ENCODE data around the gene FBXW4. TPM values are rescaled to one million over a fixed set of nuclear protein-coding genes. Genes with fewer than 3 reads are reported as not detected.

Gene FBXW4
- total RNA-seq, 2 experiments from 2014 or later = 37.6 to 38.2 TPM

DNA sequence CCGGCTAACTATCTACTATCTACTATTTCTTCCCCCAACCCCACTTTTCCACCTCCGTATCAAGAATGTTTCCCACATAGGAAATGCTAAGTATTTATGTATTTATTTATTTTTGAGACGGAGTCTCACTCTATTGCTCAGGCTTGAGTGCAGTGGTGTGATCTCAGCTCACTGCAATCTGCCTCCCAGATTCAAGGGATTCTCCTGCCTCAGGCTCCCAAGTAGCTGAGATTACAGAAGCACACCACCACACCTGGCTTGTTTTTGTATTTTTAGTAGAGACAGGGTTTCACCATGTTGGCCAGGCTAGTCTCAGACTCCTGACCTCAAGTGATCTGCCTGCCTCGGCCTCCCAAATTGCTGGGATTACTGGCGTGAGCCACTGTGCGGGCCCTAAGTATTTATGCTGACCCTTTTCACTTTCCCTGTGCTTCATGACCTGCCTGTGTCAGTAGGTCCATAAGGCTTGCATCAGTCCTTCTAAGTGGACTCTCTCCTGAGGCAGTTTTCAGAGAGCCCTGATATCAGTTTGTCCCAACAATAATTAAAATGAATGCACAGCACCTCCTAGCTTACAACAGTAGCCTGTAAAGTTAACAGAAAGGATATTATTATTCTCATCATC is 25.7 kb upstream of the FBXW4 start:
- CTCF ChIA-PET = interaction anchor here (1.5 kb wide), 1 partner anchor 118 kb away, joined by 4 read pairs; no protein-coding TSS in a partner anchor
- ATAC-seq = no peak
- TF ChIP-seq, protein P1, sequence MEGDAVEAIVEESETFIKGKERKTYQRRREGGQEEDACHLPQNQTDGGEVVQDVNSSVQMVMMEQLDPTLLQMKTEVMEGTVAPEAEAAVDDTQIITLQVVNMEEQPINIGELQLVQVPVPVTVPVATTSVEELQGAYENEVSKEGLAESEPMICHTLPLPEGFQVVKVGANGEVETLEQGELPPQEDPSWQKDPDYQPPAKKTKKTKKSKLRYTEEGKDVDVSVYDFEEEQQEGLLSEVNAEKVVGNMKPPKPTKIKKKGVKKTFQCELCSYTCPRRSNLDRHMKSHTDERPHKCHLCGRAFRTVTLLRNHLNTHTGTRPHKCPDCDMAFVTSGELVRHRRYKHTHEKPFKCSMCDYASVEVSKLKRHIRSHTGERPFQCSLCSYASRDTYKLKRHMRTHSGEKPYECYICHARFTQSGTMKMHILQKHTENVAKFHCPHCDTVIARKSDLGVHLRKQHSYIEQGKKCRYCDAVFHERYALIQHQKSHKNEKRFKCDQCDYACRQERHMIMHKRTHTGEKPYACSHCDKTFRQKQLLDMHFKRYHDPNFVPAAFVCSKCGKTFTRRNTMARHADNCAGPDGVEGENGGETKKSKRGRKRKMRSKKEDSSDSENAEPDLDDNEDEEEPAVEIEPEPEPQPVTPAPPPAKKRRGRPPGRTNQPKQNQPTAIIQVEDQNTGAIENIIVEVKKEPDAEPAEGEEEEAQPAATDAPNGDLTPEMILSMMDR (IDR thresholded peaks at IDR 0.05) = no peak

DNA sequence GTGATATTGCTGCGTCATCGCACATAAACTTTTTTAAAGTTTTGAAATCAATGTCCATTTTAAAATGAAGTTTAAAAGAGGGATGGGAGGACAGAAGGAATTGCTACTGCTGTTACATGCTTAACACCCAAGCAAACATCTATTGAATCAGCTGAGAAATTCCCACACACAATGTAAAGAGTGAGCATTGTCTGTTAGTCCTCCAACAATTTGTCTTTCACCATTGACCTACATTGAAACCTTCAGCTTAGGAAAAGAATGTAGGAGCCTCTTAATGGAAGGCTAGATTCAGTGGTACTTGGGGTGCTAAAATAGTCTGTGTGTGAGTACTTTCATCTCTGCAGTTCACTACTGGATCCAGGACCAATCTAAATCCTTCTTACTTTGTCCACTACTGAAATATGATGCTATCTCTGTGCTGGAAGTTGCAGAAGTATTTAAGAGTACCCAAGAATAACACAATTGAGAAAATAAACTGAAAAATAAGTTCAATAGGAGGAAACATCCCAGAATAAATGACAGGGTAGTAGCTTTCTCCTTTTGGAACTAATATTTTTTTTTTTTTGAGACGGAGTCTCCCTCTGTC is 23.8 kb upstream of the FBXW4 start:
- CTCF ChIA-PET = interaction anchor here (0.7 to 1.0 kb wide), 3 partner anchors 62 to 123 kb away, joined by 3 read pairs; no protein-coding TSS in a partner anchor
- Mint-ChIP-seq H3K27me3 (peaks cover 29% of the 10 kb centered on the region), H3K4me1 (ENCODE audit: low read depth) (peaks cover 7% of the 10 kb centered on the region), H3K9me3 (no peaks in the 10 kb centered on the region), H3K36me3 (ENCODE audit: low read depth) (no peaks in the 10 kb centered on the region), H3K4me3 (no peak overlapping the region), H3K27ac (no peak overlapping the region)
- TF ChIP-seq, protein P1 (IDR thresholded peaks at IDR 0.05) = no peak
- no peak for ATAC-seq
- no peak for DNase-seq
- intact Hi-C loops (cut with micrococcal nuclease) = no loop called here
- POLR2A ChIA-PET = interaction anchor here (0.6 kb wide), 1 partner anchor 77 kb away, joined by 3 read pairs; no protein-coding TSS in a partner anchor

More for the DNA sequence above, 25.7 kb upstream of the FBXW4 start:
- DNase-seq = no peak
- Mint-ChIP-seq H3K27me3 (peaks cover 23% of the 10 kb centered on the region), H3K27ac (no peak overlapping the region), H3K36me3 (ENCODE audit: low read depth) (no peaks in the 10 kb centered on the region), H3K4me3 (no peak overlapping the region), H3K4me1 (ENCODE audit: low read depth) (peaks cover 7% of the 10 kb centered on the region), H3K9me3 (no peaks in the 10 kb centered on the region)
- POLR2A ChIA-PET = no interaction called here
- intact Hi-C loops (cut with micrococcal nuclease) = no loop called here

DNA sequence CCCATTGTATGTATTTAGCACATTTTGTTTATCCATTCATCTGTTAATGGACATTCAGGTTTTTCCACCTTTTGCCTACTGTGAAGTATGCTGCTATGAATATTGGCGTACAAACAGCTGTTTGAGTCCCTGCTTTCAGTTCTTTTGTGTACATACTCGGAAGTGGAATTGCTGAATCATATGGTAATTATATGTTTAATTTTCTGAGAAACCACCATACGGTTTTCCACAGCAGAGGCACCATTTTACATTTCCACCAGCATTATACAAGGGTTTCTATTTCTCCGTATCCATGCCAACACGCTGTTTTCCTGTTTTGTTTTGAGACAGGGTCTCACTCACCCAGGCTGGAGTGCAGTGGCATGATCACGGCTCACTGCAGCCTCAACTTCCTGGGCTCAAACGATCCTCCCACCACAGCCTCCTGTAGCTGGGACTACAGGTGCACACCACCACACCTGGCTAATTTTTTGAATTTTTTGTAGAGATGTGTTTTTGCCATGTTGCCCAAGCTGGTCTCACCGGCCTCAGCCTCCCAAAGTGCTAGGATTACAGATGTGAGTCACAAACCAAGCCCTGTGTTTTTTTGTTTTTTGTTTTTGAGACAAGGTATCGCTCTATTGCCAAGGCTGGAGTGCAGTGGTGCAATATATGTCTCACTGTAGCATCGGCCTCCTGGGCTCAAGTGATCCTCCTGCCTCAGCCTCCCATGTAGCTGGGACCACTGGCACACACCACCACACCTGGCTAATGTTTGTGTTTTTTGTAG is 22.1 kb upstream of the FBXW4 start:
- DNase-seq (peak; percentile 15), ATAC-seq (peak; percentile 60)
- Mint-ChIP-seq H3K4me1 (ENCODE audit: low read depth) (peaks cover 7% of the 10 kb centered on the region), H3K4me3 (no peak overlapping the region), H3K36me3 (ENCODE audit: low read depth) (no peaks in the 10 kb centered on the region), H3K27ac (peak overlapping the region; percentile 55), H3K27me3 (peaks cover 27% of the 10 kb centered on the region), H3K9me3 (no peaks in the 10 kb centered on the region)
- ChIA-PET CTCF (no interaction called here), POLR2A (no interaction called here)
- intact Hi-C loops (cut with micrococcal nuclease) = no loop called here
- TF ChIP-seq, protein P1 (IDR thresholded peaks at IDR 0.05) = no peak

DNA sequence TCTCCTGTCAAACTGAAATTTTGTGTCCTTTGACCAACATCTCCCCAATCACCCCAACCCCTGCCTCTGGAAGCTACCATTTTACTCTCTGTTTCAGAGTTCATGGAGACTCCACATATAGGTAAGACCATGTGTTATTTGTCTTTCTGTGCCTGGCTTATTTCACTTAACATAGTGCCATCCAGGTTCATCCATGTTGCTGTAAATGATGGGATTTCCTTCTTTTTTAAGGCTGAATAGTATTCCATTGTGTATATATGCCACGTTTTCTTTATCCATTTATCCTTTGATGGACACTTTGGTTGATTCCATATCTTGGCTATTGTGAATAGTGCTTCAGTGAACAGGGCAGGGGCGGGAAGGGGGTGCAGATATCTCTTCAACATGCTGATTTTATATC is 18.0 kb upstream of the FBXW4 start:
- peaks cover 38% of the 10 kb centered on the region for H3K27me3 Mint-ChIP-seq
- H3K27ac Mint-ChIP-seq = no peak overlapping the region
- ChIA-PET CTCF (no interaction called here), POLR2A (no interaction called here)
- peaks cover 11% of the 10 kb centered on the region for H3K4me1 Mint-ChIP-seq (ENCODE audit: low read depth)
- intact Hi-C loops (cut with micrococcal nuclease) = no loop called here
- TF ChIP-seq, protein P1 (IDR thresholded peaks at IDR 0.05) = no peak
- no peak overlapping the region for H3K4me3 Mint-ChIP-seq
- ATAC-seq (no peak), DNase-seq (no peak)
- H3K36me3 Mint-ChIP-seq (ENCODE audit: low read depth) = no peaks in the 10 kb centered on the region
- H3K9me3 Mint-ChIP-seq = no peaks in the 10 kb centered on the region

DNA sequence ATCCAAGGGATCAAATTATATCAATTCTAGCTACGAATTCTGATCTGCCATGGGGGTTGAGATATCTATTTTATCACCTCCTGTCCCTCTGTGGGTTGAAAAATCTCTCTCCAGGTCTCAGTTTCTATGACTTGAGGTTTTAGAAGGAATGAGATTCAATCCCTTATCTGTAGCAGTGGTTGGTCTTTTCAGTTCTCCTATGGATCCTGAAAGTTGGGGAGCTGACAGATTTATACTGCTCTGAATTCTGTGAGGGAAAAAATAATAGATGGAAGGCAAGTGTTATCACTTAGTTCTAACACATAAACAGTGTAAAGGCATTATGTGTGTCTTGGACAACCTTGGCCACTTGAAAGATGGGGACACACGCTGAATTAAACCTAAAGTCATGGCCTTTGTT is 15.8 kb upstream of the FBXW4 start:
- Mint-ChIP-seq H3K27me3 (peaks cover 42% of the 10 kb centered on the region), H3K4me1 (ENCODE audit: low read depth) (peaks cover 6% of the 10 kb centered on the region), H3K27ac (no peak overlapping the region), H3K9me3 (no peaks in the 10 kb centered on the region), H3K36me3 (ENCODE audit: low read depth) (no peaks in the 10 kb centered on the region), H3K4me3 (no peak overlapping the region)
- intact Hi-C loops (cut with micrococcal nuclease) = no loop called here
- TF ChIP-seq, protein P1 (IDR thresholded peaks at IDR 0.05) = no peak
- DNase-seq (no peak), ATAC-seq (no peak)
- CTCF ChIA-PET = interaction anchor here (0.7 kb wide), 1 partner anchor 71 kb away, joined by 3 read pairs; no protein-coding TSS in a partner anchor
- POLR2A ChIA-PET = no interaction called here
